Endothelial cell of umbilical vein (primary cell): ENCODE results near the gene DIDO1. TPM values are rescaled to one million over a fixed set of nuclear protein-coding genes. Genes with fewer than 3 reads are reported as not detected.

Source experiments
- BruUV-seq: library from RNA; stranded (reverse); fragments of 400-500 nt; replicated peaks from 2 replicates; lab custom pipeline; 2021; lab: Mats Ljungman, UMichigan
- CTCF ChIA-PET: fragments of 300-600, 350-600 bp; sonication (Branson Sonifier 250); formaldehyde crosslinking; loops from one replicate; lab custom pipeline; 2021; ENCODE audit warnings: antibody characterized with exemption, inconsistent platforms; lab: Charles Lee
- POLR2A ChIA-PET: fragments of 300-600, 350-600 bp; sonication (Branson Sonifier 250); formaldehyde crosslinking; loops from one replicate; lab custom pipeline; 2021; ENCODE audit warnings: antibody characterized with exemption, inconsistent platforms; lab: Charles Lee
- DNase-seq: peaks from one replicate; pipeline ENCODE4 v3.0.0-alpha.2; 2011; ENCODE audit warnings: low read depth, low spot score
- FAIRE-seq: peaks from 2 replicates; lab custom pipeline; 2011; peaks lifted over from hg19 to GRCh38; lab: Jason Lieb, UNC
- H2AFZ ChIP-seq: 2 replicates; pipeline ENCODE4 v1.6.0; 2012; ENCODE audit warnings: low read depth, low read length, control low read depth, inconsistent platforms
- H3K27ac ChIP-seq: 2 replicates; pipeline ENCODE4 v1.5.1; 2011; ENCODE audit warnings: low read depth, mild to moderate bottlenecking, control low read depth, low read length, moderate library complexity; ENCODE audit not compliant: insufficient read depth
- H3K27me3 ChIP-seq, 2 experiments: 2 replicates each; pipeline versions ENCODE4 v1.6.0 to v1.6.1; 2011; ENCODE audit warnings: low read length in 2 of 2, mixed read lengths in 1 of 2; ENCODE audit not compliant: control insufficient read depth in 2 of 2, insufficient read depth in 2 of 2
- H3K36me3 ChIP-seq, 2 experiments: 2 replicates in 1 of 2; 3 replicates in 1 of 2; pipeline ENCODE4 v1.5.1; 2011; ENCODE audit warnings: low read length in 2 of 2, mild to moderate bottlenecking in 1 of 2, moderate library complexity in 1 of 2; ENCODE audit not compliant: control insufficient read depth in 2 of 2, insufficient read depth in 2 of 2; ENCODE audit errors: extremely low read depth in 1 of 2
- H3K4me1 ChIP-seq: 3 replicates; pipeline ENCODE4 v1.5.1; 2011; ENCODE audit warnings: mild to moderate bottlenecking, low read length; ENCODE audit not compliant: control insufficient read depth, insufficient read depth; ENCODE audit errors: extremely low read depth
- H3K4me2 ChIP-seq: 2 replicates; pipeline ENCODE4 v1.6.1; 2011; ENCODE audit warnings: low read length, control low read depth, mixed read lengths; ENCODE audit not compliant: insufficient read depth
- H3K4me3 ChIP-seq, 3 experiments: fragments of 200-600 bp in 1 of 3; sonication (generic), shearing (Covaris generic) in 1 of 3; replicated peaks in 1 of 3; 2 replicates each; pipeline ENCODE4 v1.5.1; 2011 to 2016; ENCODE audit warnings: control low read depth in 3 of 3, low read length in 3 of 3, mild to moderate bottlenecking in 2 of 3, inconsistent platforms in 1 of 3, low read depth in 1 of 3, moderate library complexity in 1 of 3; ENCODE audit not compliant: insufficient read depth in 1 of 3
- H3K79me2 ChIP-seq: 2 replicates; pipeline ENCODE4 v1.6.0; 2012; ENCODE audit warnings: low read length, inconsistent platforms; ENCODE audit not compliant: control insufficient read depth, insufficient read depth
- H3K9ac ChIP-seq: replicated peaks from 2 replicates; pipeline ENCODE3; 2011; ENCODE audit warnings: low read length, control low read depth; ENCODE audit not compliant: insufficient read depth; ENCODE audit errors: extremely low read depth
- H3K9me1 ChIP-seq: replicated peaks from 3 replicates; pipeline ENCODE4 v1.6.0; 2011; ENCODE audit warnings: mild to moderate bottlenecking, low read length; ENCODE audit not compliant: control insufficient read depth, insufficient read depth; ENCODE audit errors: extremely low read depth
- H3K9me3 ChIP-seq: replicated peaks from 2 replicates; pipeline ENCODE4 v1.5.1; 2012; ENCODE audit warnings: low read length, inconsistent platforms; ENCODE audit not compliant: control insufficient read depth, insufficient read depth
- H4K20me1 ChIP-seq: replicated peaks from 2 replicates; pipeline ENCODE3; 2011; ENCODE audit warnings: mild to moderate bottlenecking, low read length; ENCODE audit not compliant: control insufficient read depth, insufficient read depth; ENCODE audit errors: extremely low read depth
- EZH2 ChIP-seq: IDR thresholded peaks from 2 replicates; pipeline ENCODE4 v1.6.1; 2012; ENCODE audit warnings: borderline replicate concordance, low read depth, mild to moderate bottlenecking, moderate library complexity, low read length, inconsistent platforms; ENCODE audit not compliant: severe bottlenecking
- FOS ChIP-seq: IDR thresholded peaks from 2 replicates; pipeline ENCODE4 v1.6.1; 2011; ENCODE audit warnings: mild to moderate bottlenecking, low read length, moderate library complexity, borderline replicate concordance; ENCODE audit not compliant: insufficient read depth
- GATA2 ChIP-seq: IDR thresholded peaks from 2 replicates; pipeline ENCODE4 v1.7.0; 2011; ENCODE audit warnings: low read depth, mild to moderate bottlenecking, moderate library complexity, mixed read lengths, low read length; ENCODE audit not compliant: insufficient read length, insufficient read depth
- JUN ChIP-seq: IDR thresholded peaks from 2 replicates; pipeline ENCODE4 v1.6.1; 2011; ENCODE audit warnings: borderline replicate concordance, low read depth; ENCODE audit not compliant: insufficient read length, insufficient read depth
- MYC ChIP-seq: IDR thresholded peaks from one replicate; pipeline ENCODE4 v1.6.1; 2011; ENCODE audit warnings: mild to moderate bottlenecking, low read depth, low read length
- POLR2AphosphoS5 ChIP-seq: IDR thresholded peaks from 2 replicates; pipeline ENCODE4 v1.6.1; 2012; ENCODE audit warnings: low read depth, mild to moderate bottlenecking, control low read depth, low read length, moderate library complexity; ENCODE audit not compliant: insufficient read depth
- dilution Hi-C: fragments of 300-500 bp; cut with MboI; formaldehyde crosslinking; loops from one replicate; pipeline ENCODE4 v1.15.0; 2019; ENCODE audit warnings: low sequenced_read_pairs; ENCODE audit not compliant: extremely low pct_ligation_motif_present
- intact Hi-C: fragments of 100-400 bp; cut with micrococcal nuclease; formaldehyde crosslinking; loops from one replicate; pipeline ENCODE4 v1.10.0; 2022
- polyA plus RNA-seq, 4 experiments: library from polyadenylated mRNA; depleted of rRNA in 3 of 4; stranded (reverse) in 3 of 4; unstranded in 1 of 4; fragments of >200 nt; gene quantifications; 2 replicates each; pipeline versions ENCODE4 v1.2.1 to v1.2.3, GENCODE V29; 2011 to 2012; ENCODE audit warnings: missing spikeins in 1 of 4
- total RNA-seq: library from RNA; stranded (reverse); gene quantifications from 2 replicates; pipeline ENCODE4 v1.2.3, GENCODE V29; 2021
- TF ChIP-seq, protein P1 (sequence below), 2 donors: IDR thresholded peaks; 1 replicate in 1 of 2; 2 replicates in 1 of 2; pipeline ENCODE4 v1.5.1; 2011; ENCODE audit warnings: low read length in 2 of 2, mild to moderate bottlenecking in 2 of 2, moderate library complexity in 2 of 2, control low read depth in 1 of 2, inconsistent platforms in 1 of 2, low read depth in 1 of 2; ENCODE audit not compliant: insufficient read depth in 1 of 2; ENCODE audit errors: extremely low read depth in 1 of 2

The DIDO1 gene
- total and polyA plus RNA-seq, 2 donors (not counting 3 experiments of a cell fraction or from before 2014, with no cell fraction given): 22.1 to 51.2 TPM

DNA sequence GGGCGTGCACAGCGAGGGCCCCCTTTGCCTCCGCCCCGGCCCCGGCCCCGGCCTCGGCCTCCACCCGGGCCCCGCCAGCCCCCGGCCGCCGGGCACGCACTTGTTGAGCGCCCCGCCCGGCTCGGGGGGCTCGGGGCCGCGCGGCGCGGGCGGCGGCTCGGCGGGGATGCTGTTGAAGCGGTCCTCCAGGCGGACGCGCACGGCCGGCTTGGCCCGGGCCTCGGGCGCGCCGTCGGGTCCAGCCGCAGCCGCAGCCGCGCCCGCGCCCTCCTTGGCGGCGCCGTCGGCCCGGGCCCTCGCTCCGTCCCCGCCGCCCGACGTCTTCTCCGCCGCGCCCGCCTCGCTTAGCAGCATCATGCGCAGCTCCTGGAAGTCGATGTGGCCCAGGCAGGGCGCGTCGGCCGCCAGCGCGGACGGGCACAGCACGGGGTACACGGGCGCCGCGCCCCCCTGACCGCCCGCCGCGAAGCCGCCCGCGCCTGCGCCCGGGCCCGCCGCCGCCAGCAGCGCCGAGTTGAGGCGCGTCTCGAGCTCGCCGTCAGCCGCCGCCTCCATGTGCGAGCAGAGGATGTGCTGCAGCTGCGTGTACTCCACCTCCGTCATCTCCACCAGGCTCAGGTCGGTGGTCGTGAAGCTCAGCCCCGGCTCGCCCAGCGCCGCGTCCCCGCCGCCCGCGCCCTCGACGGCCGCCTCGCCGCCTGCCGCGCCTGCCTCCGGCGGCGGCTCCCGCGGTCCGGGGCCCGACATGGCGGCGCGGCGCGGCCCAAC lies 65.2 kb downstream of the DIDO1 start:
- Histone ChIP-seq H3K4me1 (peaks cover 10% of the 10 kb centered on the region), H3K79me2 (peaks cover 16% of the 10 kb centered on the region), H3K9ac (peak overlapping the region; percentile 19), H3K36me3 (peaks cover 0 to 7% of the 10 kb centered on the region in 2 experiments), H3K9me1 (no peaks in the 10 kb centered on the region), H2AFZ (peak overlapping the region; percentile 83), H3K9me3 (no peaks in the 10 kb centered on the region), H3K4me2 (peak overlapping the region; percentile 70), H3K27ac (no peak overlapping the region), H3K4me3 (peak overlapping the region; percentile 38 to 64 (median 56)), H3K27me3 (peaks cover 0 to 3% of the 10 kb centered on the region in 2 experiments), H4K20me1 (no peaks in the 10 kb centered on the region)
- dilution Hi-C loops: no loop called here
- CTCF ChIA-PET: interaction anchor here (1.0 to 1.6 kb wide), 7 partner anchors 10 to 148 kb away, joined by 3 to 9 read pairs (median 4); no protein-coding TSS in a partner anchor
- no TSS peak for BruUV-seq
- FAIRE-seq (no peak), DNase-seq (no peak)
- intact Hi-C loops: no loop called here
- POLR2A ChIA-PET: no interaction called here
- TF ChIP-seq, protein P1, sequence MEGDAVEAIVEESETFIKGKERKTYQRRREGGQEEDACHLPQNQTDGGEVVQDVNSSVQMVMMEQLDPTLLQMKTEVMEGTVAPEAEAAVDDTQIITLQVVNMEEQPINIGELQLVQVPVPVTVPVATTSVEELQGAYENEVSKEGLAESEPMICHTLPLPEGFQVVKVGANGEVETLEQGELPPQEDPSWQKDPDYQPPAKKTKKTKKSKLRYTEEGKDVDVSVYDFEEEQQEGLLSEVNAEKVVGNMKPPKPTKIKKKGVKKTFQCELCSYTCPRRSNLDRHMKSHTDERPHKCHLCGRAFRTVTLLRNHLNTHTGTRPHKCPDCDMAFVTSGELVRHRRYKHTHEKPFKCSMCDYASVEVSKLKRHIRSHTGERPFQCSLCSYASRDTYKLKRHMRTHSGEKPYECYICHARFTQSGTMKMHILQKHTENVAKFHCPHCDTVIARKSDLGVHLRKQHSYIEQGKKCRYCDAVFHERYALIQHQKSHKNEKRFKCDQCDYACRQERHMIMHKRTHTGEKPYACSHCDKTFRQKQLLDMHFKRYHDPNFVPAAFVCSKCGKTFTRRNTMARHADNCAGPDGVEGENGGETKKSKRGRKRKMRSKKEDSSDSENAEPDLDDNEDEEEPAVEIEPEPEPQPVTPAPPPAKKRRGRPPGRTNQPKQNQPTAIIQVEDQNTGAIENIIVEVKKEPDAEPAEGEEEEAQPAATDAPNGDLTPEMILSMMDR (IDR thresholded peaks at IDR 0.05; ENCODE audit: extremely low read depth in 1 of 2, insufficient read depth in 1 of 2, low read depth in 1 of 2, low read length in 2 of 2): no peak
- TF ChIP-seq GATA2: no peak
- TF ChIP-seq POLR2AphosphoS5: peak; percentile 2
- TF ChIP-seq JUN: no peak
- no peak for TF ChIP-seq FOS
- TF ChIP-seq MYC: no peak
- no peak for TF ChIP-seq EZH2
